HG03139 (cell line): ENCODE results near the gene B4GAT1.
"Not testable (repeated sequence)": the region's sequence is repeated elsewhere in the genome, so short reads cannot be mapped to it uniquely, and the experiment has no call there.

Source experiments
- ATAC-seq: cut with Tn5 transposase; IDR thresholded peaks from one replicate; pipeline ENCODE4 v1.9.1; 2021; ENCODE audit not compliant: unreplicated experiment

The B4GAT1 gene

GRCh38 chr11:66363805-66364535 is 16.5 kb upstream of the B4GAT1 start:
- ATAC-seq = no peak

GRCh38 chr11:66363187-66363601 is 15.8 kb upstream of the B4GAT1 start:
- no peak for ATAC-seq

GRCh38 chr11:66362481-66363147 is 15.2 kb upstream of the B4GAT1 start:
- ATAC-seq = no peak

GRCh38 chr11:66361502-66361941 is 14.1 kb upstream of the B4GAT1 start:
- no peak for ATAC-seq

- ATAC-seq = no peak
Measured at GRCh38 chr11:66360406-66361073, 13.1 kb upstream of the B4GAT1 start.

GRCh38 chr11:66359662-66360087 is 12.2 kb upstream of the B4GAT1 start:
- ATAC-seq = no peak

- ATAC-seq = not testable (repeated sequence)
Measured at GRCh38 chr11:66350560-66351235, 3.3 kb upstream of the B4GAT1 start.

- no peak for ATAC-seq
Measured at GRCh38 chr11:66349084-66349386, 1.6 kb upstream of the B4GAT1 start.

- no peak for ATAC-seq
Measured at GRCh38 chr11:66346476-66347424, 679 bp downstream of the B4GAT1 start.

- ATAC-seq = peak; percentile 3
Measured at GRCh38 chr11:66345316-66345649, 2.1 kb downstream of the B4GAT1 start.

GRCh38 chr11:66344550-66345315 is 2.7 kb downstream of the B4GAT1 start, which contains the start of gene BRMS1:
BRMS1 (minus strand) TSS chr11:66345104; CDS start chr11:66342234, 2,870 bp downstream.
- ATAC-seq = peak; percentile 47

- ATAC-seq = no peak
Measured at GRCh38 chr11:66343176-66343575, 4.3 kb downstream of the B4GAT1 start.

GRCh38 chr11:66341502-66342126 is 5.8 kb downstream of the B4GAT1 start:
- ATAC-seq = no peak

- no peak for ATAC-seq
Measured at GRCh38 chr11:66340596-66341501, 6.6 kb downstream of the B4GAT1 start.

GRCh38 chr11:66339686-66340483 is 7.5 kb downstream of the B4GAT1 start:
- ATAC-seq = no peak

GRCh38 chr11:66339162-66339675 is 8.2 kb downstream of the B4GAT1 start:
- ATAC-seq = no peak
